NCI-H1694 treated with DMSO at 0.1 percent for 48 hours (cell line): Measurements from ENCODE around the gene LILRB5.
"Not testable (repeated sequence)": the region's sequence is repeated elsewhere in the genome, so short reads cannot be mapped to it uniquely, and the experiment has no call there.

Source experiments
- DNase-seq: peaks from one replicate; lab custom pipeline; 2025; lab: John Stamatoyannopoulos, UW

Gene LILRB5

GRCh38 chr19:54242234-54242633, 14.8 kb downstream of the LILRB5 start:
- DNase-seq, result not testable (repeated sequence)

DNA sequence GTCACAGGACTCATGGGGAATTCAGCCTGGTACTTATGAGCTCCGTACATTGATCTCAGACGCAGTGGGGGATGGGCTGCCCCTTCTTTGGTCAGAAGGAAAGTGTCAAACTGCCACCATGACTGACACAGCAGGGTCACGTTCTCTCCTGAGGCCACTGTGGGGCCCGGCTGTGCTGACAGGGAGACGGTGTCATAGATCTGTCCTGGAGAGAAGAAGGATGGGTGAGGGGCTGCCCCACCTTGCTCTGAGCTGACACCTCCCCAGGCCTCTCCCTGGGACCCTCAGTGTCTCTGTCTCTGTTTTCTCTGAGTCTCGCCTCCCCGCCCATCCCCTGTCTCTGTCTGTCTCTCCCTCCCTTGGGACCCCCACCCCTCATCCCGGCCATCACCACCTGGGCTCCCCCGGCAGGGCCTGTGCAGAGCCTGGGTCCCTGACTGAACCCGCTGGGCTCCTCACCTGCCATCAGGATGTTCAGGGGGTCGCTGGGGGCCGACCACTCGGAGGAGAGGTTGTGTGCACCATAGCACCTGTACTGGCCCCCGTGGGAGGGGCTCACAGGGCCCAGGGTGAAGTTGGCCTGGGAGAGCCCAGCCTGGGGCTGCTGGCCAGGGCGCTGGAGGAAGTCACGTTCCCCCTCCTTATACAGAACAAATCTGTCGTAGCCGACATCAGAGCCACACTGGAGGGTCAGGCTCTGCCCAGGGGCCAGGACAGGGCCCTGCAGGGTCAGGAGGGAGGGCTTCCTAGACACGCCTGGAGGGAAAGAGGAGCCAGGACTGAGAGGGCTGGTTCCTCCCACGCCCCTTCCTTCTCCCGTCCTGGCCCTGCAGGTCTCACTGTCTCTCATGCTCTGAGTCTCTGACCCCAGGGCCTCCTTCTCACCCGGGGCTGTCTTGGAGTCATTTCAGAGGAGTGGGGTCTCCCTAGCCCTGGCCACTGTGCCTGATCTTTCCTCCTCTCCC, 16.4 kb downstream of the LILRB5 start:
- not testable (repeated sequence) for DNase-seq

- DNase-seq, result not testable (repeated sequence)
Measured at GRCh38 chr19:54239491-54240371, 17.3 kb downstream of the LILRB5 start.

DNA sequence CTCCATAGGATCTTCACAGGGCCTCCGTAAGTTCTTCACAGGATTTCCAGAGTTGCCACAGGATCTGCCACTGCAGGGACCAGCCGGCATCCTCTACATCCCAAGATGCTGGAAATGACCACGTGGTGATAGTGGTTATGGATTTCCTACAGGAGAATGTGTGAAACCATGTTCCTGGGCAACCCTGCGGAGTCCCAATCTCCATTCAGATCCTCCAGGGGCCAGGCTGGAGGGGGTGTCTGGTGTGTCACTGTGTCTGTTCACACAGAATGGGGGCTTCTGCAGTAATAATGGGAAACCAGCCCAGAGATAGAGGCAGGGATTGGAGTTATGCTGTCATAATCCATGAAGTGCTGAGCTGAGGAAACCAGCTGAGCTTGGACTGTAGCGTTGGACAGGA, 23.1 kb downstream of the LILRB5 start:
- no peak for DNase-seq

DNA sequence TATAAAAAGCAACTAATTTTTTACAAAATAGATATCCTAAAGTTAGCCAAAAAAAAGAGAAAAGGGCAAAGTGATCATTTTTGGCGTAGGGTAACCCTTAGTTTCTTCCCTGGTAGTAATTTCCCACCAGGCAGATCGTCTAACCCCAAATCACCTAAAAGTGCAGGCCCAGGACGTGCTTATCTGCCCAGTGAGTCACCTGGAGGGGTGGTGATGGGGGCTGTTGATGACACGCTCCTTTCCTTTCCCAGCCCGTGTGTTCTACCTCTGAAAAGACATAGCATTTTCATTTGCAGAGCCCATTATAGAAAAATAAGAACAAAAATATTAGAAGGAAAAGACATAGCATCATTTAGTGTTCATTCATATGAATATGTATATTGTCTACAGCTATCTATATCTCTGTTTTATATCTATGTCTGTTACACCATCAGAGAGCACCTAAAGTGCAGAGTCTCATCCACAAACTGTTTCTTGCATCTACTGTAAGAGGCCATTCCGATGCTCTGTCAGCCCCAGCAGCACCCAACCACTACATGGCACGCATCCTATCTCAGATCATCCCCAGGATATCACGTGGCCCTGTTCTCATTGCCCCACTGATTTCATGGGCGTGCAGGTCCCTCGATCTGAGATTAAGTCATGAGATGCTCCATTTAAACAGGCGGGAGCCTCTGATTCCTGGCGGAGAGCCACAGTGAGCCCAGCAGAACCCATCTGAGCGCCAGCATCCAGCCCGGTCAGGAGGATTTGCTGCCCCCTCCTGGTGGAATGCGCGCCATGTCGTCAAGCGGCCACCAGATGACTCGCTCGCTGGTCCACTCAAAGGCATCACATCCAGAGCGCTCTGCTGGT, 25.8 kb downstream of the LILRB5 start:
- DNase-seq, result peak; percentile 38

DNA sequence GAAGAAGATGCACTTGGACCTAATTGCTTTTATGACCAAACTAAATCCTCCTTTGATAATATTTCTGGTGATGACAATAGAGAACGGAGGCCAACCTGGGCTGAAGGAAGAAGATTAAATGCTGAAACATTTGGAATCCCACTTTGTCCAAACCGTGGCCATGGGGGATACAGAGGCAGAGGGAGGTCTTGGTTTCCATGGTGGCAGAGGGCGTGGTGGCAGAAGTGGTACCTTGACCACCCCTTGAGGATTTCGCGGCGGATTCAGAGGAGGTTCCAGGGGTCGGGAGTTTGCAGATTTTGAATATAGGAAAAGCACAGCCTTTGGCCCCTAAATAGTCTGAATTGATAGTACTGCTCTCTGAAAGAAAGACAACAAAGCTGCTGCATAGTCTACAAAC, 27.0 kb downstream of the LILRB5 start:
- DNase-seq, result no peak

DNA sequence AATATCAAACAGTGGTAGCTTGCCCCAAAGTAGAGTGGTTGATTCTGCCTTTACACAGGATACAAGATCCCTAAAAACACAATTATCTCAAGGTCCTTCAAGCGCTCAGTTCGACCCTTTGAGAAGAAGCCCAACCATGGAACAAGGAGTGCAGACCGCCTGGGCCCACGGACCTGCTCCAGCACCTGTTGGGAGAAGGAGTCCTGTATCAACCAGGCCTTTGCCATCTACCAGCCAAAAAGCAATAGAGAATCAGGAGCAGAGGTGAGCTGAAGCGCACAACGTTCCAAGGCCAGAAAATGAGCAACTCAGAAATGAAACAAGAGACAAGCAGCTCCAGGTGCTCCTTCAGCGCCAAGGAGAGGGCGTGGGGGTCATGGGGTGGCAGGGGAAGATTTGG, 27.9 kb downstream of the LILRB5 start:
- no peak for DNase-seq

GRCh38 chr19:54224619-54225018, 32.5 kb downstream of the LILRB5 start:
- not testable (repeated sequence) for DNase-seq

DNA sequence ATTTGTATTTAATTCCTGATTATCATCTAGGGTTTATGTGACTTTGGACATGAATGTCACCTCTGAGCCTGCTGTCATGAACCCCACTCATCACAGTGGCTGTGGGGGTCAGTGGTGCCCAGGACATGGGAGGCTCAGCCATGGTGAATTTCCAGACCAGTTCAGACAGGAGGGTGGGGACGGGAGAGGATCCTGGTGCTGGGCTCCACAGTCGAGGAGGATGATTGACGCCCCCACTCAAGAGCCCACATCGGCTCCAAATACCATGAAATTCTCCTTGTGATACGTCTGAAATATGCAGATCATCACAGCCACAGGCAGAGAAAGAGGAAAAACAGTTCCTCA, 33.2 kb downstream of the LILRB5 start:
- not testable (repeated sequence) for DNase-seq

GRCh38 chr19:54223277-54223936, 33.7 kb downstream of the LILRB5 start:
- DNase-seq, result not testable (repeated sequence)

DNA sequence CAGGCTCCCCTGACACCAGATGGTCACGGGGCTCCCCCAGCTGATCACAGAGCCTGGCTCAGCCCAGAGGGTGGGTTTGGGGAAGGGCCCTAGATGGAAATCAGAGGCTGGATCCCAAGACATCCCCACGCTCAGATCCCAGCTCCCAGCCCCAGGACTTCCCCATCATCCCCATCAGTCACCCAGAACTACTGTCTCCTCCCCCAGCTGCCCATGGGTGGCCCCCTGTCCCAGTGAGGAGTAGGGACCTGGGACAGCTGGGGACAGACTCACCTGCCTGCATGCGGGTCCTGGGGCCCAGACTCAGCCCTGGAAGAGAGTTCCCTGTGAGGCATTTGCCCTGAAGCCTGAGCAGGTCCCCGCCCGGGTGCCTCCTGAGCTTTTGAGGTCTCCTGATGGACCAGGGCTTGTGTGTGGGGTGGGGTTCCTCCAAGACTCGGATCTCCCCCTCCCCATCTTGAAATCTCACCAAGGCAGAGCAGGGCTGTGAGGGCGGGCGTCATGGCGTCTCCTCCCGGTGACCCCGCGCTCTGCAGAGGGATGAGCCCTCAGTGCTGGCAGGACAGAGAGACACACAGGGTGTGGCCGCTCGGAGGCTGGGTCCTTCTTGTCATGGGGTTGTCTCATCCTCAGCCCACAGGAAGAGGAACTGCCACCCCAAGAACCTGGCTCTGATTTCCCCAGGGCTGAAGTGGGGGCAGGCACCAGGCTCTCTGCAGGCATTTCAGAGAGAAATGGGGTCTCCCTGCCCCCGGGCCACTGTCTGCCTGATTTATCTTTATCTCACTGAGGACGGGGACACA, 34.4 kb downstream of the LILRB5 start, which contains the start of gene LILRB3:
LILRB3 (minus strand) TSS at position 534 of the 803 bp plus-strand sequence; CDS start at position 503, 31 bp downstream.
- not testable (repeated sequence) for DNase-seq

- DNase-seq, result not testable (repeated sequence)
Measured at GRCh38 chr19:54221947-54222346, 35.1 kb downstream of the LILRB5 start.

DNA sequence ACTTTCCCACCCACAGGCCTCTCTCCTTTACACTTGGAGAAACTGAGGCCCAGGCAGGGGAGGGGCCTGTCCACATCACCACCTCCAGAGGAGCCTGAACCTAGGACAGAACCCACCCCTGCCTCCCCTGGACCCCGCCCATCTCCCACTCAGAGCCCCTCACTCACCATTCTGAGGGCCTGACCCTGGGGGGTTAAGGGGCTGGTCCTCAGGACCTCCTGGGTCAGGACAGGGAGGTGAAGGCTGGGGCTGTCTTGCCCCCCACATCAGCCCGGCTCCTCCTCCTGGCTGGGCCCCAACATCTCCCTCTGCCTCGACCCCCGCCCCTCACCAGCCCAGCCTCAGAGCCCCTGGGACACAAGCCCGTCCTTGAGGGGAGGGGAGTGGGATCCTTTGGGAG, 37.4 kb downstream of the LILRB5 start:
- not testable (repeated sequence) for DNase-seq

- DNase-seq, result no peak
Measured at GRCh38 chr19:54218960-54219661, 38.0 kb downstream of the LILRB5 start.

GRCh38 chr19:54218259-54218658, 38.8 kb downstream of the LILRB5 start:
- no peak for DNase-seq

DNA sequence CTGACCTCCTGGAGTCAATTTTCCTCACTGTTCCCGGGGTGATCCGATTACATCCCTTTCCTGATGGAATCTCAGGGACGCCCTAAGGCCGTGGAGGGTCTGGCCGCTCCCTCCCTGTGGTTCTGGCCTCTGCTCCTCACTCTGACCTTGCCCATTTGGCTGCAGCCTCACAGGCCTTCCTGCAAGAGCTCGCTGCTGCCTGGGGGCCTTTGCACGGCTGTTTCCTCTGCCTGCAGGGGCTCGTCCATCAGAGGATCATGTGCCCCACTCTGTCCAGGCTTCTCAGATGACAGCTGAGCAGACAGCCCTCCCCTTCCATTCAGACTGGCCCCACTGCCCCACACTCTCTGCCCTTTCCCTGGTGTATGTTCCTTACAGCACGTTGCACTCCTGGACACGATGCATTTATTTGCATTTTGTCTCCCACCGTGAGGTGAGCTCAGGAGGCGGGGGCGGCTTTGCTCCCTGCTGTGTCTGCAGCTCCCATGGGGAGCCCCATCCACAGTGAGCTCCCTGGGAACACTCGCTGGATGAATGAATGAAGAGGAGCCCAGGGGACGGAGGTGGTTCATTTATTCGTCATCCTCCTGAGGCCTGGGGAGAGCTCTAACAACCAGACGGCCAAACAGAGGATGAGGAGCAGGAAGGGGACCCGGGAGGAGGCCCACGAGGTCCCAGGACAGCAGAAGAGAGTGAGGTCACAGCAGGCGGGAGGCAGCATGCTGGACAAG, 39.4 kb downstream of the LILRB5 start:
- DNase-seq, result not testable (repeated sequence)

- DNase-seq, result no peak
Measured at GRCh38 chr19:54216869-54217268, 40.2 kb downstream of the LILRB5 start.

GRCh38 chr19:54214734-54215133, 42.3 kb downstream of the LILRB5 start:
- DNase-seq, result not testable (repeated sequence)

DNA sequence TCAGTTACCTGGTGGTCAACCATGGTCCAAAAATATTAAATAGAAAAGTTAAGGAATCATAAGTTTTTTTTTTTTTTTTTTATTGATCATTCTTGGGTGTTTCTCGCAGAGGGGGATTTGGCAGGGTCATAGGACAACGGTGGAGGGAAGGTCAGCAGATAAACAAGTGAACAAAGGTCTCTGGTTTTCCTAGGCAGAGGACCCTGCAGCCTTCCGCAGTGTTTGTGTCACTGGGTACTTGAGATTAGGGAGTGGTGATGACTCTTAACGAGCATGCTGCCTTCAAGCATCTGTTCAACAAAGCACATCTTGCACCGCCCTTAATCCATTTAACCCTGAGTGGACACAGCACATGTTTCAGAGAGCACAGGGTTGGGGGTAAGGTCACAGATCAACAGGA, 42.9 kb downstream of the LILRB5 start:
- DNase-seq, result not testable (repeated sequence)
